HepG2 (cell line): ENCODE results near the gene HYLS1. TPM values are rescaled to one million over a fixed set of nuclear protein-coding genes. Genes with fewer than 3 reads are reported as not detected.

Experiments used
- BCL6 ChIP-seq: IDR thresholded peaks from 2 replicates; pipeline ENCODE4 v1.6.1; 2016; ENCODE audit warnings: missing genetic modification reagents, missing compliant biosample characterization
- HNF4A ChIP-seq: sonication (generic); formaldehyde crosslinking; IDR thresholded peaks from 2 replicates; pipeline ENCODE4 v1.4.0; 2020; ENCODE audit warnings: missing genetic modification reagents
- KMT2B ChIP-seq: IDR thresholded peaks from 2 replicates; pipeline ENCODE4 v1.6.1; 2016; ENCODE audit warnings: missing genetic modification reagents, missing compliant biosample characterization
- MAF1 ChIP-seq: sonication (generic); formaldehyde crosslinking; IDR thresholded peaks from 2 replicates; pipeline ENCODE4 v1.5.0; 2020; ENCODE audit warnings: missing genetic modification reagents, borderline replicate concordance
- NFIB ChIP-seq: sonication (generic); formaldehyde crosslinking; IDR thresholded peaks from 2 replicates; pipeline ENCODE4 v1.9.0; 2021; ENCODE audit warnings: missing genetic modification reagents, mild to moderate bottlenecking, borderline replicate concordance
- PITX1 ChIP-seq: sonication (generic); formaldehyde crosslinking; IDR thresholded peaks from 2 replicates; pipeline ENCODE4 v1.5.1; 2020; ENCODE audit warnings: mild to moderate bottlenecking, missing genetic modification reagents
- SMYD3 ChIP-seq: sonication (generic); formaldehyde crosslinking; IDR thresholded peaks from 2 replicates; pipeline ENCODE4 v1.8.1; 2023; ENCODE audit warnings: mild to moderate bottlenecking, missing genetic modification reagents
- SOX6 ChIP-seq, 2 experiments: fragments of 450-650 bp in 1 of 2; sonication (generic) in 1 of 2; formaldehyde crosslinking in 1 of 2; IDR thresholded peaks; 2 replicates each; pipeline versions ENCODE4 v1.4.0 to v1.6.1; 2017 to 2020; ENCODE audit warnings: antibody characterized with exemption in 1 of 2, mild to moderate bottlenecking in 1 of 2, missing genetic modification reagents in 1 of 2
- SP2 ChIP-seq: sonication (generic); formaldehyde crosslinking; IDR thresholded peaks from 2 replicates; pipeline ENCODE4 v1.5.1; 2020; ENCODE audit warnings: mild to moderate bottlenecking, missing genetic modification reagents
- TARDBP ChIP-seq: sonication (generic); formaldehyde crosslinking; IDR thresholded peaks from 2 replicates; pipeline ENCODE4 v1.8.0; 2022; ENCODE audit warnings: mild to moderate bottlenecking, missing genetic modification reagents
- TCF7 ChIP-seq: sonication (generic); IDR thresholded peaks from 2 replicates; pipeline ENCODE4 v1.6.1; 2016; ENCODE audit warnings: antibody characterized with exemption, low read depth
- ZFX ChIP-seq: sonication (generic); formaldehyde crosslinking; IDR thresholded peaks from 2 replicates; pipeline ENCODE4 v1.4.0; 2020; ENCODE audit warnings: mild to moderate bottlenecking, low read depth, missing genetic modification reagents, moderate library complexity
- ZNF33B ChIP-seq: sonication (generic); formaldehyde crosslinking; IDR thresholded peaks from 2 replicates; pipeline ENCODE4 v1.5.1; 2020; ENCODE audit warnings: mild to moderate bottlenecking, missing genetic modification reagents
- ZNF549 ChIP-seq: sonication (generic); formaldehyde crosslinking; IDR thresholded peaks from 2 replicates; pipeline ENCODE4 v1.5.0; 2020; ENCODE audit warnings: missing genetic modification reagents
- ZNF644 ChIP-seq: IDR thresholded peaks from 2 replicates; pipeline ENCODE4 v1.6.1; 2016; ENCODE audit warnings: low read depth
- ZNF772 ChIP-seq: sonication (generic); formaldehyde crosslinking; IDR thresholded peaks from 2 replicates; pipeline ENCODE4 v1.5.0; 2020; ENCODE audit warnings: mild to moderate bottlenecking, missing genetic modification reagents
- ZNF777 ChIP-seq: sonication (generic); formaldehyde crosslinking; IDR thresholded peaks from 2 replicates; pipeline ENCODE4 v1.4.0; 2020; ENCODE audit warnings: missing genetic modification reagents
- ZNF788 ChIP-seq: sonication (generic); formaldehyde crosslinking; IDR thresholded peaks from 2 replicates; pipeline ENCODE4 v1.5.0; 2020; ENCODE audit warnings: mild to moderate bottlenecking, missing genetic modification reagents, borderline replicate concordance
- polyA plus RNA-seq, 8 experiments: library from polyadenylated mRNA; depleted of rRNA in 3 of 8; stranded (reverse) in 7 of 8; unstranded in 1 of 8; fragments of >200 nt; fragmentation: Illumina TruSeq in 4 of 8; extraction: Trizol in 4 of 8; gene quantifications; 2 replicates each; pipeline versions ENCODE4 v1.2.1 to v1.2.3, GENCODE V29; 2011 to 2016; ENCODE audit warnings: low read depth in 4 of 8, missing spikeins in 1 of 8, mixed read lengths in 1 of 8; ENCODE audit not compliant: insufficient read depth in 1 of 8
- total RNA-seq, 5 experiments: library from RNA; depleted of rRNA; stranded (reverse); fragments of >200 nt; fragmentation: Illumina TruSeq; extraction: Trizol; gene quantifications; 2 replicates each; pipeline ENCODE4 v1.2.3, GENCODE V29; 2016; ENCODE audit warnings: low read depth in 1 of 5
- TF ChIP-seq, protein P1 (sequence below): sonication (generic); formaldehyde crosslinking; IDR thresholded peaks from 2 replicates; pipeline ENCODE4 v1.4.0; 2020; ENCODE audit warnings: low read depth, missing genetic modification reagents
- TF ChIP-seq, protein P2 (sequence below): sonication (generic); formaldehyde crosslinking; conservative IDR thresholded peaks from 2 replicates; pipeline ENCODE4 v1.4.0; 2020; ENCODE audit warnings: missing genetic modification reagents
- TF ChIP-seq, protein P3 (sequence below): sonication (generic); formaldehyde crosslinking; IDR thresholded peaks from 2 replicates; pipeline ENCODE4 v1.4.0; 2020; ENCODE audit warnings: missing genetic modification reagents

The HYLS1 gene
- total and polyA plus RNA-seq, 2 of the 13 experiments (the other 11 are each of a cell fraction or from before 2014, with no cell fraction given): 1.3 to 3.8 TPM

DNA sequence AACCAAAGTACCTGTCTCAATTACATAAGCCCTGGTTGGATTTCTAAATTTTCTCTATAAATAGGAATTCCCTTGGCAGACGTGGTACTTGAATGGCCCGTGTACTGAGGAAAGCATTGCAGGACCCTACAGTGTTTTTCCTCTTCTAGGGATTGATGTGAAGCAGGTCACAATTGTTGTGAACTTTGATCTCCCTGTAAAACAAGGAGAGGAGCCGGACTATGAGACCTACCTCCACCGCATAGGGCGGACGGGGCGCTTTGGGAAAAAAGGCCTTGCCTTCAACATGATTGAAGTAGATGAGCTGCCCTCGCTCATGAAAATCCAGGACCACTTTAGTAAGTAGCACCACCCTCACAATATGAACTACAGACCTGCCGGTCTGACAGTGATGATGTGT is 33.6 kb downstream of the HYLS1 start (continued):
- TF ChIP-seq, protein P1, sequence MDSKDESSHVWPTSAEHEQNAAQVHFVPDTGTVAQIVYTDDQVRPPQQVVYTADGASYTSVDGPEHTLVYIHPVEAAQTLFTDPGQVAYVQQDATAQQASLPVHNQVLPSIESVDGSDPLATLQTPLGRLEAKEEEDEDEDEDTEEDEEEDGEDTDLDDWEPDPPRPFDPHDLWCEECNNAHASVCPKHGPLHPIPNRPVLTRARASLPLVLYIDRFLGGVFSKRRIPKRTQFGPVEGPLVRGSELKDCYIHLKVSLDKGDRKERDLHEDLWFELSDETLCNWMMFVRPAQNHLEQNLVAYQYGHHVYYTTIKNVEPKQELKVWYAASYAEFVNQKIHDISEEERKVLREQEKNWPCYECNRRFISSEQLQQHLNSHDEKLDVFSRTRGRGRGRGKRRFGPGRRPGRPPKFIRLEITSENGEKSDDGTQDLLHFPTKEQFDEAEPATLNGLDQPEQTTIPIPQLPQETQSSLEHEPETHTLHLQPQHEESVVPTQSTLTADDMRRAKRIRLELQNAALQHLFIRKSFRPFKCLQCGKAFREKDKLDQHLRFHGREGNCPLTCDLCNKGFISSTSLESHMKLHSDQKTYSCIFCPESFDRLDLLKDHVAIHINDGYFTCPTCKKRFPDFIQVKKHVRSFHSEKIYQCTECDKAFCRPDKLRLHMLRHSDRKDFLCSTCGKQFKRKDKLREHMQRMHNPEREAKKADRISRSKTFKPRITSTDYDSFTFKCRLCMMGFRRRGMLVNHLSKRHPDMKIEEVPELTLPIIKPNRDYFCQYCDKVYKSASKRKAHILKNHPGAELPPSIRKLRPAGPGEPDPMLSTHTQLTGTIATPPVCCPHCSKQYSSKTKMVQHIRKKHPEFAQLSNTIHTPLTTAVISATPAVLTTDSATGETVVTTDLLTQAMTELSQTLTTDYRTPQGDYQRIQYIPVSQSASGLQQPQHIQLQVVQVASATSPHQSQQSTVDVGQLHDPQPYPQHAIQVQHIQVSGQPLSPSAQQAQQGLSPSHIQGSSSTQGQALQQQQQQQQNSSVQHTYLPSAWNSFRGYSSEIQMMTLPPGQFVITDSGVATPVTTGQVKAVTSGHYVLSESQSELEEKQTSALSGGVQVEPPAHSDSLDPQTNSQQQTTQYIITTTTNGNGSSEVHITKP (CRISPR knock-in tag): no peak
- TF ChIP-seq HNF4A (peak; percentile 82), KMT2B (CRISPR knock-in tag) (no peak), BCL6 (CRISPR knock-in tag) (0 out of 2 replicates have a peak, but pooled peaks have one; percentile 30), ZNF772 (CRISPR knock-in tag) (no peak), SOX6 (IDR thresholded peaks at IDR 0.05) (no peak), SOX6 (CRISPR knock-in tag; IDR thresholded peaks at IDR 0.05) (peak; percentile 14; the same call in 1 of the 2 replicates), ZNF788 (CRISPR knock-in tag) (no peak), SMYD3 (0 out of 2 replicates have a peak, but pooled peaks have one; percentile 31), ZNF33B (no peak), ZNF549 (CRISPR knock-in tag) (no peak), TARDBP (CRISPR knock-in tag) (0 out of 2 replicates have a peak, but pooled peaks have one; percentile 20), ZNF777 (CRISPR knock-in tag) (no peak), NFIB (CRISPR knock-in tag) (no peak), ZFX (peak; percentile 25; the same call in 1 of the 2 replicates), SP2 (CRISPR knock-in tag) (no peak), MAF1 (no peak), TCF7 (no peak), PITX1 (CRISPR knock-in tag) (no peak), ZNF644 (CRISPR knock-in tag) (peak; percentile 25; the same call in 1 of the 2 replicates)
- TF ChIP-seq, protein P2, sequence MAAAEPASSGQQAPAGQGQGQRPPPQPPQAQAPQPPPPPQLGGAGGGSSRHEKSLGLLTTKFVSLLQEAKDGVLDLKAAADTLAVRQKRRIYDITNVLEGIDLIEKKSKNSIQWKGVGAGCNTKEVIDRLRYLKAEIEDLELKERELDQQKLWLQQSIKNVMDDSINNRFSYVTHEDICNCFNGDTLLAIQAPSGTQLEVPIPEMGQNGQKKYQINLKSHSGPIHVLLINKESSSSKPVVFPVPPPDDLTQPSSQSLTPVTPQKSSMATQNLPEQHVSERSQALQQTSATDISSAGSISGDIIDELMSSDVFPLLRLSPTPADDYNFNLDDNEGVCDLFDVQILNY (CRISPR knock-in tag): no peak
- TF ChIP-seq, protein P3, sequence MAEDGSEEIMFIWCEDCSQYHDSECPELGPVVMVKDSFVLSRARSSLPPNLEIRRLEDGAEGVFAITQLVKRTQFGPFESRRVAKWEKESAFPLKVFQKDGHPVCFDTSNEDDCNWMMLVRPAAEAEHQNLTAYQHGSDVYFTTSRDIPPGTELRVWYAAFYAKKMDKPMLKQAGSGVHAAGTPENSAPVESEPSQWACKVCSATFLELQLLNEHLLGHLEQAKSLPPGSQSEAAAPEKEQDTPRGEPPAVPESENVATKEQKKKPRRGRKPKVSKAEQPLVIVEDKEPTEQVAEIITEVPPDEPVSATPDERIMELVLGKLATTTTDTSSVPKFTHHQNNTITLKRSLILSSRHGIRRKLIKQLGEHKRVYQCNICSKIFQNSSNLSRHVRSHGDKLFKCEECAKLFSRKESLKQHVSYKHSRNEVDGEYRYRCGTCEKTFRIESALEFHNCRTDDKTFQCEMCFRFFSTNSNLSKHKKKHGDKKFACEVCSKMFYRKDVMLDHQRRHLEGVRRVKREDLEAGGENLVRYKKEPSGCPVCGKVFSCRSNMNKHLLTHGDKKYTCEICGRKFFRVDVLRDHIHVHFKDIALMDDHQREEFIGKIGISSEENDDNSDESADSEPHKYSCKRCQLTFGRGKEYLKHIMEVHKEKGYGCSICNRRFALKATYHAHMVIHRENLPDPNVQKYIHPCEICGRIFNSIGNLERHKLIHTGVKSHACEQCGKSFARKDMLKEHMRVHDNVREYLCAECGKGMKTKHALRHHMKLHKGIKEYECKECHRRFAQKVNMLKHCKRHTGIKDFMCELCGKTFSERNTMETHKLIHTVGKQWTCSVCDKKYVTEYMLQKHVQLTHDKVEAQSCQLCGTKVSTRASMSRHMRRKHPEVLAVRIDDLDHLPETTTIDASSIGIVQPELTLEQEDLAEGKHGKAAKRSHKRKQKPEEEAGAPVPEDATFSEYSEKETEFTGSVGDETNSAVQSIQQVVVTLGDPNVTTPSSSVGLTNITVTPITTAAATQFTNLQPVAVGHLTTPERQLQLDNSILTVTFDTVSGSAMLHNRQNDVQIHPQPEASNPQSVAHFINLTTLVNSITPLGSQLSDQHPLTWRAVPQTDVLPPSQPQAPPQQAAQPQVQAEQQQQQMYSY (CRISPR knock-in tag): peak; percentile 81
